GM12878 (cell line): ENCODE data around the gene HVCN1. TPM values are rescaled to one million over a fixed set of nuclear protein-coding genes. Genes with fewer than 3 reads are reported as not detected.

ENCODE experiments used
- CHD4 ChIP-seq: fragments of 200-600 bp; sonication (generic); IDR thresholded peaks from 2 replicates; pipeline ENCODE4 v1.6.1; 2016; ENCODE audit warnings: mild to moderate bottlenecking
- DPF2 ChIP-seq: fragments of 450-650 bp; IDR thresholded peaks from 2 replicates; pipeline ENCODE4 v1.6.1; 2017; ENCODE audit warnings: mild to moderate bottlenecking
- E4F1 ChIP-seq: fragments of 450-650 bp; IDR thresholded peaks from 2 replicates; pipeline ENCODE4 v1.6.1; 2018; ENCODE audit warnings: borderline replicate concordance, mild to moderate bottlenecking; ENCODE audit not compliant: partially characterized antibody
- GATAD2B ChIP-seq: fragments of 450-650 bp; conservative IDR thresholded peaks from 2 replicates; pipeline ENCODE4 v1.6.1; 2017; ENCODE audit warnings: low read depth, mild to moderate bottlenecking, moderate library complexity
- MXI1 ChIP-seq: fragments of 150-350 bp; IDR thresholded peaks from 2 replicates; pipeline ENCODE4 v1.6.1; 2011; ENCODE audit warnings: low read depth, mild to moderate bottlenecking, inconsistent platforms, low read length, improper control_type of control experiment
- NKRF ChIP-seq: fragments of 450-650 bp; conservative IDR thresholded peaks from 2 replicates; pipeline ENCODE4 v1.6.1; 2017; ENCODE audit warnings: mild to moderate bottlenecking, moderate library complexity
- POLR2A ChIP-seq: IDR thresholded peaks from 2 replicates; pipeline ENCODE4 v1.6.1; 2011; ENCODE audit warnings: low read depth, mild to moderate bottlenecking, low read length
- POU2F2 ChIP-seq: IDR thresholded peaks from 3 replicates; pipeline ENCODE4 v1.6.1; 2011; ENCODE audit warnings: low read depth, mild to moderate bottlenecking, low read length, borderline replicate concordance
- RCOR1 ChIP-seq: conservative IDR thresholded peaks from 2 replicates; pipeline ENCODE4 v1.6.1; 2012; ENCODE audit warnings: low read depth, low read length, improper control_type of control experiment
- SUZ12 ChIP-seq: fragments of 200-600 bp; sonication (generic); IDR thresholded peaks from one replicate; pipeline ENCODE4 v1.6.1; 2018; ENCODE audit warnings: antibody characterized with exemption, mild to moderate bottlenecking; ENCODE audit not compliant: unreplicated experiment
- TAF1 ChIP-seq: IDR thresholded peaks from 2 replicates; pipeline ENCODE4 v1.6.1; 2011; ENCODE audit warnings: mild to moderate bottlenecking, low read depth, low read length, borderline replicate concordance
- TBL1XR1 ChIP-seq: IDR thresholded peaks from 2 replicates; pipeline ENCODE4 v1.6.1; 2012; ENCODE audit warnings: low read depth, low read length, improper control_type of control experiment
- YY1 ChIP-seq: IDR thresholded peaks from 2 replicates; pipeline ENCODE4 v1.6.1; 2011; ENCODE audit warnings: low read depth, mild to moderate bottlenecking, low read length
- ZNF207 ChIP-seq: fragments of 450-650 bp; IDR thresholded peaks from 2 replicates; pipeline ENCODE4 v1.6.1; 2014; ENCODE audit warnings: antibody characterized with exemption, mild to moderate bottlenecking, borderline replicate concordance
- ZNF24 ChIP-seq: fragments of 450-650 bp; IDR thresholded peaks from 2 replicates; pipeline ENCODE4 v1.6.1; 2017; ENCODE audit warnings: antibody characterized with exemption, mild to moderate bottlenecking
- ZNF687 ChIP-seq: fragments of 450-650 bp; IDR thresholded peaks from 2 replicates; pipeline ENCODE4 v1.6.1; 2017; ENCODE audit warnings: mild to moderate bottlenecking, moderate library complexity
- ZSCAN29 ChIP-seq: fragments of 450-650 bp; IDR thresholded peaks from 2 replicates; pipeline ENCODE4 v1.6.1; 2017; ENCODE audit warnings: mild to moderate bottlenecking, moderate library complexity
- polyA plus RNA-seq, 11 experiments: library from polyadenylated mRNA; depleted of rRNA in 4 of 11; unstranded in 6 of 11; stranded (reverse) in 5 of 11; fragments of >200 nt; fragmentation: Nextera tagmentation in 4 of 11; fragmentation: Illumina TruSeq in 1 of 11; extraction: Ambion mirVana in 4 of 11; extraction: Trizol in 1 of 11; gene quantifications; 1 replicate in 1 of 11; 2 replicates in 10 of 11; pipeline versions ENCODE4 v1.2.1 to v1.2.3, GENCODE V29; 2011 to 2016; ENCODE audit warnings: inconsistent platforms in 2 of 11, missing spikeins in 2 of 11, low read depth in 1 of 11
- total RNA-seq, 4 experiments: library from RNA; depleted of rRNA in 3 of 4; stranded (reverse); fragments of >200 nt in 3 of 4; fragmentation: Illumina TruSeq in 1 of 4; extraction: Trizol in 1 of 4; gene quantifications; 2 replicates each; pipeline versions ENCODE4 v1.2.1 to v1.2.3, GENCODE V29; 2013 to 2021
- TF ChIP-seq, protein P1 (sequence below): fragments of 450-650 bp; IDR thresholded peaks from 2 replicates; pipeline ENCODE4 v1.6.1; 2017; ENCODE audit warnings: borderline replicate concordance

The HVCN1 gene
- total and polyA plus RNA-seq, 10 of the 15 experiments (the other 5 are each of a cell fraction or from before 2014, with no cell fraction given): 27.8 to 181 (median 103) TPM

GRCh38 chr12:110613771-110614684 is 74.9 kb downstream of the HVCN1 start, which contains the start of gene TCTN1 (continued):
- TF ChIP-seq ZNF687: peak; percentile 77
- peak; percentile 95 for TF ChIP-seq POLR2A
- TF ChIP-seq YY1: peak; percentile 84
- TF ChIP-seq POU2F2: peak; percentile 13; the same call in 1 of the 3 replicates
- TF ChIP-seq DPF2: 0 out of 2 replicates have a peak, but pooled peaks have one; percentile 37
- no peak for TF ChIP-seq CHD4
- TF ChIP-seq TAF1: peak; percentile 55; the same call in 1 of the 2 replicates
- peak; percentile 91 for TF ChIP-seq MXI1
- no peak for TF ChIP-seq ZSCAN29
- no peak for TF ChIP-seq E4F1
- no peak for TF ChIP-seq SUZ12
- TF ChIP-seq GATAD2B: peak; percentile 77
- 0 out of 2 replicates have a peak, but pooled peaks have one; percentile 19 for TF ChIP-seq ZNF207
- peak; percentile 54; the same call in 1 of the 2 replicates for TF ChIP-seq ZNF24
- TF ChIP-seq RCOR1: 0 out of 2 replicates have a peak, but pooled peaks have one; percentile 53
- peak; percentile 97 for TF ChIP-seq NKRF
- TF ChIP-seq TBL1XR1: 0 out of 2 replicates have a peak, but pooled peaks have one; percentile 27
- TF ChIP-seq, protein P1, sequence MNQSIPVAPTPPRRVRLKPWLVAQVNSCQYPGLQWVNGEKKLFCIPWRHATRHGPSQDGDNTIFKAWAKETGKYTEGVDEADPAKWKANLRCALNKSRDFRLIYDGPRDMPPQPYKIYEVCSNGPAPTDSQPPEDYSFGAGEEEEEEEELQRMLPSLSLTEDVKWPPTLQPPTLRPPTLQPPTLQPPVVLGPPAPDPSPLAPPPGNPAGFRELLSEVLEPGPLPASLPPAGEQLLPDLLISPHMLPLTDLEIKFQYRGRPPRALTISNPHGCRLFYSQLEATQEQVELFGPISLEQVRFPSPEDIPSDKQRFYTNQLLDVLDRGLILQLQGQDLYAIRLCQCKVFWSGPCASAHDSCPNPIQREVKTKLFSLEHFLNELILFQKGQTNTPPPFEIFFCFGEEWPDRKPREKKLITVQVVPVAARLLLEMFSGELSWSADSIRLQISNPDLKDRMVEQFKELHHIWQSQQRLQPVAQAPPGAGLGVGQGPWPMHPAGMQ: no peak
